Heart right ventricle (tissue), 16 donors: ENCODE measurements around the gene PCNT. TPM values are rescaled to one million over a fixed set of nuclear protein-coding genes. Genes with fewer than 3 reads are reported as not detected.

ENCODE experiments used
- ATAC-seq, 8 donors: fragments of 200-7000 bp; cut with Tn5 transposase; one replicate each; pipeline ENCODE4 v1.9.1; 2020; ENCODE audit warnings: mild to moderate bottlenecking in 8 of 8, moderate library complexity in 8 of 8, moderate number of reproducible peaks in 1 of 8
- DNase-seq, 2 donors: peaks; one replicate each; pipeline ENCODE4 v3.0.0-alpha.2; 2020
- H3K27ac ChIP-seq, 10 donors: fragments of 200-600 bp; sonication (generic) in 2 of 10; one replicate each; pipeline versions ENCODE4 v1.5.0 to v1.8.0; 2020 to 2022; ENCODE audit warnings: mild to moderate bottlenecking in 3 of 10
- H3K27me3 ChIP-seq, 7 donors: fragments of 200-600 bp; one replicate each; pipeline ENCODE4 v1.8.0; 2021 to 2022; ENCODE audit warnings: mild to moderate bottlenecking in 2 of 7
- H3K36me3 ChIP-seq, 9 donors: fragments of 200-600 bp; sonication (generic) in 1 of 9; one replicate each; pipeline versions ENCODE4 v1.5.0 to v1.8.0; 2020 to 2022; ENCODE audit warnings: mild to moderate bottlenecking in 2 of 9
- H3K4me1 ChIP-seq, 9 donors: fragments of 200-600 bp; sonication (generic) in 1 of 9; one replicate each; pipeline versions ENCODE4 v1.5.0 to v1.8.0; 2020 to 2022; ENCODE audit warnings: mild to moderate bottlenecking in 4 of 9
- H3K4me3 ChIP-seq, 10 donors: fragments of 200-600 bp; sonication (generic) in 2 of 10; one replicate each; pipeline versions ENCODE4 v1.5.0 to v1.8.0; 2020 to 2022; ENCODE audit warnings: mild to moderate bottlenecking in 7 of 10, moderate library complexity in 2 of 10
- H3K9me3 ChIP-seq, 11 donors: fragments of 200-600 bp in 10 of 11; sonication (generic) in 2 of 11; one replicate each; pipeline versions ENCODE4 v1.5.0 to v1.8.0; 2013 to 2022; ENCODE audit warnings: mild to moderate bottlenecking in 2 of 11, control low read depth in 1 of 11, moderate library complexity in 1 of 11
- WGBS, 2 donors: extraction: QIAGEN DNeasy Blood & Tissue Kit; methylation state at CpG; one replicate each; pipeline ENCODE4 v1.1.7; 2013; ENCODE audit warnings: inconsistent platforms in 1 of 2; 5-methylcytosine and 5-hydroxymethylcytosine counted together
- intact Hi-C, 10 donors: fragments of 100-400 bp; cut with DNase I; formaldehyde crosslinking; loops; one replicate each; pipeline versions ENCODE4 v1.11.1 to v1.14.2; 2022
- polyA plus RNA-seq, 2 donors: library from polyadenylated mRNA; stranded (reverse); fragments of 200-250 nt; gene quantifications; one replicate each; pipeline ENCODE4 v1.2.3, GENCODE V29; 2013
- total RNA-seq, 10 donors: library from RNA; stranded (reverse); fragmentation: NEBNext Ultra II Directional in 3 of 10; extraction: Animal tissue kit (Norgen Biotek cat#: 25700) in 3 of 10; gene quantifications; one replicate each; pipeline versions ENCODE4 v1.2.1 to v1.2.4, GENCODE V29; 2021 to 2023
- TF ChIP-seq, protein P1 (sequence below), 9 donors: fragments of 200-600 bp; sonication (generic) in 2 of 9; IDR thresholded peaks; one replicate each; pipeline versions ENCODE4 v1.5.0 to v1.8.0; 2021 to 2022; ENCODE audit warnings: antibody characterized with exemption in 9 of 9, mild to moderate bottlenecking in 5 of 9, moderate library complexity in 1 of 9
- donor health status: Arrhythmogenic right ventricular cardiomyopathy.
- donor health status: ischemic (EF 13 %, LVEDD 7.1; RV severe dilation, severe dysfunction).
- donor health status: healthy with polysubstance abuse.
- donor health status: DM: no; HTN: yes; CAD: no.
- donor health status: DM: no; HTN: no; CAD: no.
- donor health status: ischemic (EF 25% LVEDD 6.9; RV normal size, moderate dysfunction).
- donor health status: ischemic (EF 25% LVEDD 5.7; RV mildly dilated, moderate dysfunction).
- donor health status: healthy.
- donor health status: DM: yes; HTN: yes; CAD: no.
- donor health status: Ischemic cardiomyopathy.
- donor health status: ischemic (EF 35%, LVEDD 5.7; RV mildly dilated, moderate dysfunction).
- donor health status: nonischemic (EF 11% LVEDD 7.7; RV severe dilation, severe dysfunction).
- donor health status: DM: yes; HTN: yes; CAD: no.
- donor health status: PGD.
- donor health status: ischemic (EF 29% LVEDD 5.4; RV normal size, mild dysfunction).
- donor health status: nonischemic (EF 23%, LVEDD 6.1; RV moderate dilation, normal function).

Gene PCNT
- total and polyA plus RNA-seq, 12 donors: 17.5 to 58.6 (median 26.9) TPM

GRCh38 chr21:46376231-46376628 is 52.3 kb downstream of the PCNT start:
- Histone ChIP-seq H3K27ac (peak overlapping the region in 6 of 10 donors; percentile 44 to 67 (median 58)), H3K4me3 (no peak overlapping the region), H3K4me1 (peaks cover 0 to 17% (median 6%) of the 10 kb centered on the region in 9 donors), H3K27me3 (no peaks in the 10 kb centered on the region), H3K36me3 (peaks cover 0 to 49% (median 0%) of the 10 kb centered on the region in 9 donors), H3K9me3 (peaks cover 0 to 5% (median 0%) of the 10 kb centered on the region in 11 donors)
- DNase-seq: no peak
- intact Hi-C loops: no loop called here
- TF ChIP-seq, protein P1, sequence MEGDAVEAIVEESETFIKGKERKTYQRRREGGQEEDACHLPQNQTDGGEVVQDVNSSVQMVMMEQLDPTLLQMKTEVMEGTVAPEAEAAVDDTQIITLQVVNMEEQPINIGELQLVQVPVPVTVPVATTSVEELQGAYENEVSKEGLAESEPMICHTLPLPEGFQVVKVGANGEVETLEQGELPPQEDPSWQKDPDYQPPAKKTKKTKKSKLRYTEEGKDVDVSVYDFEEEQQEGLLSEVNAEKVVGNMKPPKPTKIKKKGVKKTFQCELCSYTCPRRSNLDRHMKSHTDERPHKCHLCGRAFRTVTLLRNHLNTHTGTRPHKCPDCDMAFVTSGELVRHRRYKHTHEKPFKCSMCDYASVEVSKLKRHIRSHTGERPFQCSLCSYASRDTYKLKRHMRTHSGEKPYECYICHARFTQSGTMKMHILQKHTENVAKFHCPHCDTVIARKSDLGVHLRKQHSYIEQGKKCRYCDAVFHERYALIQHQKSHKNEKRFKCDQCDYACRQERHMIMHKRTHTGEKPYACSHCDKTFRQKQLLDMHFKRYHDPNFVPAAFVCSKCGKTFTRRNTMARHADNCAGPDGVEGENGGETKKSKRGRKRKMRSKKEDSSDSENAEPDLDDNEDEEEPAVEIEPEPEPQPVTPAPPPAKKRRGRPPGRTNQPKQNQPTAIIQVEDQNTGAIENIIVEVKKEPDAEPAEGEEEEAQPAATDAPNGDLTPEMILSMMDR (IDR thresholded peaks at IDR 0.05): no peak
- peak in 1 of 8 donors; percentile 25 for ATAC-seq
- 88 to 90% methylated on average over 10 of the region's 10 CpGs for WGBS, 2 donors

DNA sequence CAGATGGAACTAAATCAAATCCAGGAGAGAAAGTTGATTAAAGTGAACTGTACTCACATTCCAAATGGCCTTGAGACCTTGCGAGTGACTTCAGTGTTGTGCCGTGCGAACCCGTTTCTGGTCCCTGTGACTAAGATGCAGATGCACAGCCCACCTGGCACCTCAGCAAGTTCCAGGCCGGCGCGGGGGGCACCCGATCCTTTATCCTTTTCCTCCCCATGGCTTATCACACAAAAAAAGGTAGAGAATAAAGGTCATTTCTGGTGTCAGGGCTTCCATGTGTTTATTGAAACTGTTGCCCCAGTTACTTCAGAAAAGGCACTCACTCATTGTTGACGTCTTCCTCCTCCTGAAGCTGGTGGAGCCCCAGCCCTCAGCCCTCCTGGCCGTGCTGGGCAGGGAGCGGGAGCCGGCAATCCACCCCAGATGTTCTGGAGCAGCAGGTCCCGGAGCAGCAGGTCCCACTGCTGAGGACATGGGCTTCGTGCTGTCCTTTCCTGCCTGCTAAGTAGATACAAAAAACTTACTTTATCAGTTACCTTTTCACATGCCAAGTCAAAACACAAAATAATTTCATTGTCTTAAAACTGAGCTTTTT is 53.0 kb downstream of the PCNT start:
- peaks cover 0 to 49% (median 0%) of the 10 kb centered on the region in 9 donors for H3K36me3 ChIP-seq
- no peak for ATAC-seq
- 83 to 86% methylated on average over 14 of the region's 14 CpGs for WGBS, 2 donors
- no peaks in the 10 kb centered on the region for H3K27me3 ChIP-seq
- H3K4me1 ChIP-seq: peaks cover 0 to 17% (median 6%) of the 10 kb centered on the region in 9 donors
- peaks cover 0 to 5% (median 0%) of the 10 kb centered on the region in 11 donors for H3K9me3 ChIP-seq
- intact Hi-C loops: no loop called here
- H3K4me3 ChIP-seq: no peak overlapping the region
- DNase-seq: no peak
- TF ChIP-seq, protein P1 (IDR thresholded peaks at IDR 0.05): no peak
- H3K27ac ChIP-seq: no peak overlapping the region

- Histone ChIP-seq H3K4me3 (no peak overlapping the region), H3K36me3 (peaks cover 0 to 49% (median 0%) of the 10 kb centered on the region in 9 donors), H3K27ac (no peak overlapping the region), H3K4me1 (peaks cover 0 to 17% (median 6%) of the 10 kb centered on the region in 9 donors), H3K9me3 (peaks cover 0 to 5% (median 0%) of the 10 kb centered on the region in 11 donors), H3K27me3 (no peaks in the 10 kb centered on the region)
- DNase-seq (no peak), ATAC-seq (no peak)
- WGBS, 2 donors: 95% methylated on average over 14 of the region's 14 CpGs
- intact Hi-C loops: no loop called here
- TF ChIP-seq, protein P1 (IDR thresholded peaks at IDR 0.05): no peak
These were observed 53.8 kb downstream of the PCNT start for GRCh38 chr21:46377789-46378188.

DNA sequence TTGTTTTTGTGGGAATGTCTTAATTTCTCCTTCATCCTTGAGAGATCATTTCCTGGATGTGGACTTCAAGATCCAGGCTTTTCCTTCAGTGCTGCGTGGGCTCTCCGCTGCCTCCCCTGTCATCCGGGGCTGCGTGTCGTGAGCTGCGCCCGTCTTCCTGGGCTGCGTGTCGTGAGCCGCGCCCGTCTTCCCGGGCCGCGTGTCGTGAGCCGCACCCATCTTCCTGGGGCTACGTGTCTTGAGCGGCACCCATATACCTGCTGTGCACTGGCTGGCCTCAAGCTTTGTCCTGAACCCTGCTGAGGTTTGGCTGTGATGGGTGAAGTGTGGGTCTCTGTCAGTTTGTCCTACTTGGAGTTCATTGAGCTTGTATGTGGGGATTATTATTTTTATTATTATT is 55.1 kb downstream of the PCNT start:
- intact Hi-C loops: no loop called here
- ATAC-seq: no peak
- Histone ChIP-seq H3K9me3 (peaks cover 0 to 5% (median 0%) of the 10 kb centered on the region in 11 donors), H3K4me1 (peaks cover 0 to 17% (median 6%) of the 10 kb centered on the region in 9 donors), H3K27me3 (no peaks in the 10 kb centered on the region), H3K36me3 (peaks cover 0 to 49% (median 0%) of the 10 kb centered on the region in 9 donors), H3K27ac (no peak overlapping the region), H3K4me3 (no peak overlapping the region)
- no peak for DNase-seq
- 94 to 96% methylated on average over 19 of the region's 19 CpGs for WGBS, 2 donors
- TF ChIP-seq, protein P1 (IDR thresholded peaks at IDR 0.05): no peak
